Keratinocyte (primary cell): ENCODE data around the gene SOD2.

Source experiments
- CTCF ChIP-seq, 3 experiments: IDR thresholded peaks in 1 of 3; conservative IDR thresholded peaks in 1 of 3; optimal IDR thresholded peaks in 1 of 3; 2 replicates in 2 of 3; 3 replicates in 1 of 3; pipeline versions ENCODE3 to v1.5.1; 2011; ENCODE audit warnings: low read length in 3 of 3, mild to moderate bottlenecking in 3 of 3, moderate library complexity in 2 of 3, control low read depth in 1 of 3, inconsistent platforms in 1 of 3; ENCODE audit not compliant: insufficient read depth in 2 of 3; ENCODE audit errors: extremely low read depth in 1 of 3
- EZH2 ChIP-seq: IDR thresholded peaks from one replicate; pipeline ENCODE4 v1.6.1; 2012; ENCODE audit warnings: inconsistent platforms, mild to moderate bottlenecking, low read length, moderate library complexity

GRCh38 chr6:159682810-159683209 is 10.2 kb downstream of the SOD2 start:
- TF ChIP-seq CTCF (optimal IDR thresholded peaks at IDR 0.05 in 1 of 3, IDR thresholded peaks at IDR 0.05 in 1 of 3, conservative IDR thresholded peaks at IDR 0.05 in 1 of 3; ENCODE audit: extremely low read depth in 1 of 3, insufficient read depth in 2 of 3, low read length in 3 of 3) (no peak), EZH2 (no peak)
